ENCODE data around the gene FBRSL1. TPM values are rescaled to one million over a fixed set of nuclear protein-coding genes. Genes with fewer than 3 reads are reported as not detected.
A peak's percentile ranks its signal among the peaks of the same experiment; 100 is the strongest.

The FBRSL1 gene
- total RNA-seq, 3 donors from 2014 or later (not counting 1 experiment from before 2014, with no cell fraction given): 67.5 to 78.0 (median 76.2) TPM

DNA sequence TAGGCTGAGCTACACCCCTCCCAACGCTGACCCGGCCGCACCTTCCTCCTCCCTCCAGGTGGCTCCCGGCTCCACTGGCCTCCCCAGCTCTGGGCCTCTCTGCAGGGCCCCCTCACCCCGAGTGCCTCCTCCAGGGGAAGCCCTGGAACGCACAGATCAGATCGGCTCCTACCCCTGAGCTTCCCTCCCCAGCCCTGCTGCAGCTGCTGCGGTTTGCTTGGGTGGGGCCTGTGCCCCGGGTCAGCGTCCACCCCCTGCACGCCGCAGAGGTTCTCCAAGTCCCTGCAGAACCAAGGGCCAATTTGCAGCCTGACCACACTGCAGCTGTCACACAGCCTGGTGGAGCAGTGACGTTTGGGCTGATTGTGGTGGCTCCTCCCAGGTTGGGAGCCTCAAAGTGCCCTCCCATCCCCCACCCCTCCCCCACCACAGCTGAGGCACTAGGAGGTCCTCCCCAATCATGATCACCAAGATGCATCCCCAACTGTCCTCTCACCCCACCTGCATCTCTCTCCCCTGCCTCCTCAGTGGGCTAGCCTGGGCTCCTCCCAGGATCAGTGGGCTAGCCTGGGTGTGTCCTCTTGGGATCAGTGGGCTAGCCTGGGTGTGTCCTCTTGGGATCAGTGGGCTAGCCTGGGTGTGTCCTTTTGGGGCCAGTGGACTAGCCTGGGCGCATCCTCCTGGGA is 12.8 kb upstream of the FBRSL1 start:
- Histone ChIP-seq H3K4me1 (ENCODE audit: control insufficient read depth, insufficient read depth, low read length) (peaks cover 62% of the 10 kb centered on the region), H3K27ac (ENCODE audit: low read length) (no peak overlapping the region), H3K36me3 (ENCODE audit: control insufficient read depth, insufficient read depth, low read length) (no peaks in the 10 kb centered on the region), H3K4me3 (ENCODE audit: low read length) (no peak overlapping the region), H3K27me3 (ENCODE audit: control insufficient read depth, insufficient read depth, low read length) (no peaks in the 10 kb centered on the region), H3K9me3 (ENCODE audit: control insufficient read depth, insufficient read depth, low read length) (no peaks in the 10 kb centered on the region)
- H3K36me3 Mint-ChIP-seq: no peaks in the 10 kb centered on the region
- peak overlapping the region; percentile 81 for H3K4me3 Mint-ChIP-seq
- ATAC-seq (peak; percentile 17 to 25 (median 18)), DNase-seq (peak in 1 of 2 donors; percentile 44)
- H3K9me3 Mint-ChIP-seq: no peaks in the 10 kb centered on the region
- TF ChIP-seq, protein P1, sequence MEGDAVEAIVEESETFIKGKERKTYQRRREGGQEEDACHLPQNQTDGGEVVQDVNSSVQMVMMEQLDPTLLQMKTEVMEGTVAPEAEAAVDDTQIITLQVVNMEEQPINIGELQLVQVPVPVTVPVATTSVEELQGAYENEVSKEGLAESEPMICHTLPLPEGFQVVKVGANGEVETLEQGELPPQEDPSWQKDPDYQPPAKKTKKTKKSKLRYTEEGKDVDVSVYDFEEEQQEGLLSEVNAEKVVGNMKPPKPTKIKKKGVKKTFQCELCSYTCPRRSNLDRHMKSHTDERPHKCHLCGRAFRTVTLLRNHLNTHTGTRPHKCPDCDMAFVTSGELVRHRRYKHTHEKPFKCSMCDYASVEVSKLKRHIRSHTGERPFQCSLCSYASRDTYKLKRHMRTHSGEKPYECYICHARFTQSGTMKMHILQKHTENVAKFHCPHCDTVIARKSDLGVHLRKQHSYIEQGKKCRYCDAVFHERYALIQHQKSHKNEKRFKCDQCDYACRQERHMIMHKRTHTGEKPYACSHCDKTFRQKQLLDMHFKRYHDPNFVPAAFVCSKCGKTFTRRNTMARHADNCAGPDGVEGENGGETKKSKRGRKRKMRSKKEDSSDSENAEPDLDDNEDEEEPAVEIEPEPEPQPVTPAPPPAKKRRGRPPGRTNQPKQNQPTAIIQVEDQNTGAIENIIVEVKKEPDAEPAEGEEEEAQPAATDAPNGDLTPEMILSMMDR (IDR thresholded peaks at IDR 0.05): no peak
- H3K4me1 Mint-ChIP-seq: peaks cover 11 to 34% of the 10 kb centered on the region in 2 donors
- WGBS (ENCODE audit: insufficient coverage): 24% methylated on average over 14 of the region's 14 CpGs
- H3K27me3 Mint-ChIP-seq (ENCODE audit: low read depth in 2 of 2): peaks cover 0 to 13% of the 10 kb centered on the region in 2 donors
- peak overlapping the region in 1 of 2 donors; percentile 80 for H3K27ac Mint-ChIP-seq
- intact Hi-C loops (cut with micrococcal nuclease): no loop called here

DNA sequence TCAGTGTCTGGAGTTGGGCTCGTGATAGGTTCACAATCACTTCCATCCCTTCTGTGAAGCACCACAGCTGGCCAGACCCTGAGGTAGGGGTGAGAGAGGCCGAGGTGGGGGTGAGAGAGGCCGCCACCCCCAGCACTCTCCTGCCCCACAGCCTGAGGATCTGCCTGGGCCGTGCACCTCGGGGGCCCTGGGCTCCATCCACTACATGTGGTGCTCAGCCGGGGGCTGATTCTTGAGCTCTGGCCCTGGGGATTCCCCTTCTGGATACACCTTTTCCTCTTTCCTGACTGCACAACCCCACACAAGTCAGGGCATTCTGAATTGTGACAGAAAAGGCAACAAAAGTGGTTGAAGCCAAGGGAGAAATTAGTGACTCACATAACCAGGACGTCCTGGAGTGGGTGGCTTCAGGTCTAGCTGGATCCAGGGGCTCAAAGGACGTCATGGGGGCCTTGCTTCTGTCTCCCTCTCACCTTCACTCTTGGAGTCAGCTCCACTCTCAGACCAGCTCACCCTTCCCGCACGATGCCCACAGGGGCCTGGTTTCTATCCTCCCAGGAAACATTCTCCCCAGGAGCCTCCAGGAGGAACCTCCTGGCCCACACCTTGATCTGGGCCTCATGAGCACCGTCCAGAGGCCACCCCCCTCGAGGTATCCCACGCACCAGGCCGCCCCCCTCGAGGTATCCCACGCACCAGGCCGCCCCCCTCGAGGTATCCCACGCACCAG is 12.1 kb upstream of the FBRSL1 start:
- Mint-ChIP-seq H3K27ac (no peak overlapping the region), H3K27me3 (ENCODE audit: low read depth in 2 of 2) (peaks cover 0 to 14% of the 10 kb centered on the region in 2 donors), H3K36me3 (no peaks in the 10 kb centered on the region), H3K4me1 (peaks cover 11 to 32% of the 10 kb centered on the region in 2 donors), H3K9me3 (no peaks in the 10 kb centered on the region), H3K4me3 (no peak overlapping the region)
- Histone ChIP-seq H3K27ac (ENCODE audit: low read length) (no peak overlapping the region), H3K9me3 (ENCODE audit: control insufficient read depth, insufficient read depth, low read length) (no peaks in the 10 kb centered on the region), H3K4me1 (ENCODE audit: control insufficient read depth, insufficient read depth, low read length) (peaks cover 58% of the 10 kb centered on the region), H3K27me3 (ENCODE audit: control insufficient read depth, insufficient read depth, low read length) (no peaks in the 10 kb centered on the region), H3K36me3 (ENCODE audit: control insufficient read depth, insufficient read depth, low read length) (no peaks in the 10 kb centered on the region), H3K4me3 (ENCODE audit: low read length) (no peak overlapping the region)
- intact Hi-C loops (cut with micrococcal nuclease): no loop called here
- TF ChIP-seq, protein P1 (IDR thresholded peaks at IDR 0.05): no peak
- DNase-seq (no peak), ATAC-seq (no peak)
- 74% methylated on average over 19 of the region's 19 CpGs for WGBS (ENCODE audit: insufficient coverage)

DNA sequence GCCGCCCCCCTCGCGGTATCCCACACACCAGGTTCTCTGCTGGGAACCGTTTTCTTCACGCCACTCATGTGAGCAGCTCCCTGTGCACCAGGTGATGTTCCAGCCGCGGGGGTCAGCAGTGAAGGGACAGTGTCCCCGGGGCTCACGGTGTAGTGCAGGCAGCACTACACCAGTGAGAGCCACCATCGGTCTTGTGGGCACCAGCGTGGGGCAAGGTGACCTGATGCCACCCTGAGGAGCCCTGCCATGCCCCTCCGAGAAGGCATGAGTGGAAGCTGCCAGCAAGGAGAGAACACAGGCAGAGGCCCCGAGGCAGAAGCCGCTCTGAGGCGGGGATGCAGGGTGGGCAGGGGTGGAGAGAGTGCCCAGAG is 11.5 kb upstream of the FBRSL1 start:
- Histone ChIP-seq H3K4me1 (ENCODE audit: control insufficient read depth, insufficient read depth, low read length) (peaks cover 58% of the 10 kb centered on the region), H3K4me3 (ENCODE audit: low read length) (no peak overlapping the region)
- no peak overlapping the region for H3K27ac Mint-ChIP-seq

More for the DNA sequence above, 11.5 kb upstream of the FBRSL1 start:
- DNase-seq: no peak
- WGBS (ENCODE audit: insufficient coverage): 89% methylated on average over 15 of the region's 15 CpGs
- Mint-ChIP-seq H3K4me3 (no peak overlapping the region), H3K9me3 (no peaks in the 10 kb centered on the region), H3K4me1 (peaks cover 11 to 32% of the 10 kb centered on the region in 2 donors), H3K27me3 (ENCODE audit: low read depth in 2 of 2) (peaks cover 0 to 14% of the 10 kb centered on the region in 2 donors), H3K36me3 (no peaks in the 10 kb centered on the region)
- no peak for ATAC-seq
- H3K9me3 ChIP-seq (ENCODE audit: control insufficient read depth, insufficient read depth, low read length): no peaks in the 10 kb centered on the region
- intact Hi-C loops (cut with micrococcal nuclease): no loop called here
- no peaks in the 10 kb centered on the region for H3K36me3 ChIP-seq (ENCODE audit: control insufficient read depth, insufficient read depth, low read length)
- no peak overlapping the region for H3K27ac ChIP-seq (ENCODE audit: low read length)
- H3K27me3 ChIP-seq (ENCODE audit: control insufficient read depth, insufficient read depth, low read length): no peaks in the 10 kb centered on the region
- TF ChIP-seq, protein P1 (IDR thresholded peaks at IDR 0.05): no peak

All from natural killer cell (primary cell).